HG02623 (cell line): Measurements from ENCODE around the gene GNG7.

ENCODE experiments used
- ATAC-seq: cut with Tn5 transposase; IDR thresholded peaks from one replicate; pipeline ENCODE4 v1.9.1; 2021; ENCODE audit warnings: moderate library complexity; ENCODE audit not compliant: unreplicated experiment

GNG7 gene

DNA sequence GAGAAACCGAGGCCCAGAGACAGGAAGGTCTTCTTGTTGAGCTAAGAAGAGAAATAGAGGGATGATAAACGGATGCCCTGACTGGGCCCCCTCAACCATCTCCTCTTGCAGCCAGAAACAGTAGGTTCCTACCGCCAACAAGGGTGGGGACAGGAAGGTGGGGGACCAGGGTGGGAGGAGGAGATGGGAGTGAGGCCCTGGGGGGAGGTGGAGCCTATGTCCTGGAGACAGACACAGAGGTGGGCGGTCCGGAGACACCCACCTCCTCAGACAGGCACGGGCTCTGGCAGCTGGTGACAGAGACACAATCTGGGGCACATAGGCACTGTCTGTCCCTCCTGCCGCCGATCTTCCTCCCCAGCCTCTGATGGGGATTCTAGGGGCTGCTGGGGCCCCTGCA, 209.6 kb downstream of the GNG7 start:
- no peak for ATAC-seq

DNA sequence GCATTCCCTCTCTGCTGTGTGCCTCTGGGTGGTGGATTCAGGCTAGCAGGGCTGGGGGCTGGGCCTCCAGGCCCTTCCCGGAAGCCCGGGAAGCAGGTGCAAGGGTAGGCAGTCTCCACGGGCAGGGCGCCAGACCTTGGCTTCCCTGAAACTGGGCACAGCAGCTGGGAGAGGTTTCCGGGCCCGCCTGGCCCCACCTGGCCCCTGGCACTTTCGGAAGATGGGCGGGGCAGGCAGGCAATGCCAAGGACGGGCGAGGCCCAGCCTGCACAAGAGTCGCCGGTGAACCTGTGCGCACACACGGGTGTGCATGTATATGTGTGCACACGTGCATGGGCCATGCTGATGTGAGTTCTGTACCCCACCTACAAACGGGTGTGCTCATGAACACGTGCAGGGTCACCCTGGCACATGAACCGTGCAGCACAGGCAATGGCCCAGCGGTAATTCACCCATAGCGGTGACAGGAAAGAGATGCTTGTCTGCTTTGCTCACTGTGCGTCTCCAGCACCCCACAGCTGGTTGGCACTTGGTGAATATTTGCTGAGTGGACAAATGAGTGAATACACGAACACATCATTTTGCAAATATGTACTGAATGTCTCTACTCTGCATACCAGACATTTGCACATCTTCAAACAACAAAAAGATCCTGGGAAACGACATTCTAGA, 211.2 kb downstream of the GNG7 start:
- no peak for ATAC-seq

DNA sequence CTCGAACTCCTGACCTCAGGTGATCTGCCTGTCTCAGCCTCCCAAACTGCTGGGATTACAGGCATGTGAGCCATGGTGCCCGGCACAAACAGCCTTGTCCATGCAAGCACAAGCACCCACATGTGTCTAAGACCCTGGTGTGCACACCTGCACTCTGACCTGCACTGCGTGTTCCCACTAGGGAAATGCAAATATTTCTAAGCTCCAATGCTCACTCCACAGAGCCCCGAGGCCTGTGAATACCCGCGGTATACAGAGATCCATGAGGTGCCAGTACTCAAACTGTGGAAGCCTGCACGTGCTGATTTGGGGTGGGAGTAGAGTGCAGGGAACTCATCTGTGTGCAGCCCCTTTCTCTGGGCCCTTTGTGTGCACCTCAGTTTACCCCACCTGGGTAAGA, 211.8 kb downstream of the GNG7 start:
- ATAC-seq, result no peak

DNA sequence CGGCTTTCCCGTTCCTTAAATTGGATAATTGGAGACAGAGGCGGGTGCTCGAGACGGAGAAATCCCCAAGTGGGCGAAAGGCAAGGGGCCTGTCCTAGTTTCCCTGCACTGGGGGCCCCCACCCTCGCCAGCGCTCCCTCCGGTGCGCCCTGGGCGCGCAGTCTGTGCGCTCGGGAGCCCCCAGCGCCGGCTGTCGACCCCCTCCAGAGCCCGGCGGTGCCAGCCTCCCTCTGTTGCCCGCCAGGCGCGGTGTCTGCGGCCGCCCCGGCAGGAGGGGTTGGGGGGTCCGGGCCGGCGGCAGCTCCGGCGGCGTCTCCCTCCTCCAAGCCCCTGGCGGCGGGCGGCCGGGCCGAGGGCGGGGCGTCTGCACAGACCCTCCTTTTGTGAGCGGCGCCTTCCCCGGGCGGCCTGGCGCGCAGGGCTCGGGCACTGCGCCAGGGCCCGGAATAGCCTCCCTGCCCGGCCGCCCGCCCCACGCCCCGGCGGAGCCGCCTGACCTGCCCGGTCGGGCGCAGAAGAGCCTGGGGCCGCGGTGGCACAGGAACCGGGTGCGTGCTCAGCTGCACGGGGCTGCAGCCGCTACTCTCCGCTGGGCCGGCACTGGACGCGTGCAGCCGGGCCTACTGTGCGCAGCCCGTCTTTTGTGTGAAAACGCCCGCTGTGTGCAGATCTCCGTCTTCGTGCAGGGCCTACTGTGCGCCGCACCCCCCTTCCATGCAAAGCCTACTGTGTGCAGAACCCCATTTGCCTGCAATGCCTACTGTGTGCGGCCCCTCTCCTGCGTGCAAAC, 213.4 kb downstream of the GNG7 start:
- no peak for ATAC-seq

DNA sequence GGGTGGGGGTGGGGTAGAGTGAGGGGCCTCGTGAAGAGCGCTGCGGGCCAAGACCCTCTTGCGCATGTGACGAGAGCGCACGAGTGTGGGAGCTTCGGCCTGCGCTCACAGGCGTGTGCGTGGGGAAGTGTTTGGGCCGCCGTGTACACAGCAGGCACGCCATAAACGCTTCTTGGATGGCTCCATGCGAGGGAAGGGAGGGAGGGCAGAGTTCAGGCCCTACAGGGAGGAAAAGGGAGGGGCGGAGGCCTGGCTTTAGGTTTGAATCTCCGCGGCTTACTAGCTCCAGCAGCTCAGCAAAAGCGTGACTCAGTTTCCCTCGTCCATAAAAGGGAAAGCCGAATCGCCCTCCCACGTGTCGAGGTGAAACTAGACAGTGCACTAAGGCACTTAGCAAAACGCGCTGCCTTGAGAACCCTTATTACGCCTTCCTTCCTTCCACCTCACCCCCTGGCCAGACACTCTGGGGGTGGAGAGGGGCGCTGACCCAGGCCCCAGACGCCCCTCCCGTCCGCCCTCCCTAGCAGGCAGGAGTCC, 214.0 kb downstream of the GNG7 start:
- no peak for ATAC-seq

DNA sequence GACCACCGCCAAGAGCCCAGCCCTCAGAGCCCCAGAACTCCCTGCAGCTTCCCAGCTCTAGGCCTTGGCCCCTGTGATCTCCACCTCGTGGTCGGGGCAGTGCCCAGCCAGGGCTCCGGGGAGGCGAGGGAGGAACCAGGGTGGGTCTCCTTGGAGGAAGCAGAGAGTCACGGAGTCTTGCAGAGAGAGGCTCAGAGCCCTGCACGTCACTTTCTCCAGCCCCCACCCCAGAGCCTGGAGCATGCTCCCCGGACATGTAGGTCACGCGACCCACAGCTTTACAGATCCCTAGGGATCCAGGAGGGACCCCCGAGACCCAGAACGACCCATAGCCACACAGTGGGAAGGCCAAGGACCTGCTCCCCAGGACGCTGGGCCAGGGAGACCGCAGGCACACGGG, 214.7 kb downstream of the GNG7 start:
- no peak for ATAC-seq

DNA sequence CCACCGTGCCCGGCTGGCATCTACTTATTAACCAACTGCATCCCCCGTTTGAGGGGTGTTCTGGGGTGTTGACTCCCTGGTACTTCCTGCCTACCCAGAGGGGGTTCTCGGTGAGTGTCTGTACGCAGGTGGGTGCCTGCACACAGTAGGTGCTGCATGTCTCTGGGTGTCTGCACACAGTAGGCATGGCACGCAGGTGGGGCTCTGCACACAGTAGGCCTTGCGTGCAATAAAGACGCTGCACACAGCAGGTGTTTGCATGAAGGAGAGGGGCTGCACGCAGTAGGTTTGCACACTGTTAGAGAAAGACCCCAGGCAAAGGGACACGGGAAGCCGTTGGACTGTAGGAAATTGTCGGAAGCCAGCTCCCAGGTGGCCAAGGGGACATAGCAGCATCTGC, 215.4 kb downstream of the GNG7 start:
- ATAC-seq, result no peak

DNA sequence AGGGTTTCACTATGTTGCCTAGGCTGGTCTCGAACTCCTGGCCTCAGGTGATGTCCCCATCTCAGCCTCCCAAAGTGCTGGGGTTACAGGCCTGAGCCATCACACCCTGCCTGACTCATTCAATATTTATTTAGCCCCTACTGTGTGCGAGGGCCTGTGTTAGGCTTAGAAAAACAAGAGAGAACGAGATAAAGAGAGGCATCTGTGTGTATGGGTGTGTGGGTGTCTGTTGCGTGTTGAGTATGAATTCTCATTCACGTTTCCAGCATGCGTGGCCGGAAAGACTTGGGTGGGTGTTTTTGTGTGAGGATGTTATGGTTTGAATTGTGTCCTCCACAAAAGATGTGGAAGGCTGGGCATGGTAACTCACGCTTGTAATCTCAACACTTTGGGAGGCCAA, 217.1 kb downstream of the GNG7 start:
- ATAC-seq, result no peak

DNA sequence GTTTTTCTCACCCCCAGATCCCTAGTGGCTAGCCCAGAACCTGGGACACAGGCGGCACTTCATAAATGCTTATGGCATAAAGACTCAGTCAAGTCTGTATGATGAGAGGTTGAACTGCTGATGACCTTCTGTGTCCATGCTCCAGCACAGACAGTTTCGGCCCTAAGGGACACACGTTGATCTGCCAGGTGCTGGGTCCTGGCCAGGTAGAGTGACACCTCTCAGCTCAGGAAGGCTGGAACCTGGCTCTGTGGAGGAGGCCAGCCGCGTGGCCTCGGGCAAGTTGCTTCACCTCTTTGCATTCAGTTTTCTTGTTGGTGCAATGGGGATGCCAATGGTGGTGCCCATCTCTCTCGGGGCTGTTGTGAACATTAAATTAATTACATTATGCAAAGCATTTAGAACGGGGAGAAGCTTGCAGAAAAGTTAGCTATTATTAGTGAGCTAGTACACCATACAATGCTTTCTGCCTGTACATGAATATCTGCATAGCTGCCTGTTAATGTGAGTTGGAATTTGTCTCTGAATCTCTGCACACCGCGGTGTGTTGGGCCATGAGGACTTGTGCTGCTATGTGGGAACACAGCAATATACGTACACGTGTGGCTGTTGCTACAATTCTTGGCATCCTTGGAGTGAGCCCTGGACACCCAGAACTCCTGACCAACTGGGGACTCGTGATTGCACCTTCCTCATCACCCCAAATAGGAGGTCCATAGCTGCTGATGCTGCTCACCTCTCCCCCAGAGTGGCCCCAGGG, 218.1 kb downstream of the GNG7 start:
- ATAC-seq, result no peak

DNA sequence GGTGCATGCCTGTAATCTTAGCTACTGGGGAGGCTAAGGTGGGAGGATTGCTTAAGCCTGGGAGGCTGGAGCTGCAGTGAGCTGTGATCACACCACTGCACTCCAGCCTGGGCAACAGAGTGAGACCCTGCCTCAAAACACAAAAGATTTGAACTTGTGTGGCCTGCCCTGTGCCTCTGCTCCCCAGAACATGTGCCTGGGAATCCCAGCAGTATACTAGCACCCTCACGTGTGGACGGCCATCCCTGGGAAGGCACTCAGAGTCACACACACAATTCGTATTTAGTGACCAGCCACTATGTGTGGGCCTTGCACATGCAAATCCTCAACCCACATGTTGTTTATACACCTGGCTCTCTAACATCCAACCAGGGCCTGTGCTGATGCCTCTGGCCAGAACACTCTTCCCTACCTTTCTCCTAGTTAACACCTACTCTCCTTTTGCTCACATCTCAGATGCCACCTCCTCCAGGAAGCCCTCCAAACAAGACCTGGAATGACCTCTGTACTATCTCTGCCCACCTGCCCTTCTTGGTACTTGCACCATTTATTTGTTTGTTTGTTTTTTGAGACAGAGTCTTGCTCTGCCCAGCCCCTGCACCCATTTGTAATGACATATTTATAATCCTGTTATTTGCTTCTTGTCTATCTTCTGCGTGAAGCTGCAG, 218.9 kb downstream of the GNG7 start:
- ATAC-seq, result no peak

DNA sequence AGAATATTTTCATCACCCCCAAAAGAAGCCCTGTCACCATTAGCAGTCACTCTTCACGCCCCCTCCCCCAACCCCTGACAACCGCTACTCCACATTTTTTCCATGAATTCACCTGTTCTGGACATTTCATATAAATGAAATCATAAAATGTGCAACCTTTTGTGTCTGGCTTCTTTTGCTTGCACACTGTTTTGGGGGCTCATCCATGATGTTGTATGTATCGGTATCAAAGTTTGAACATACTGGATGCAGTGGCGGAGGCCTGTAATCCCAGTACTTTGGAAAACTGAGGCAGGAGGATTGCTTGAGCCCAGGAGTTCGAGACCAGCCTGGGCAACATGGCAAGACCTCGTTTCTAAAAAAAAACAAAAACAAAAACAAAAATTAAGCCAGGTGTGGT, 219.4 kb downstream of the GNG7 start:
- ATAC-seq, result no peak

DNA sequence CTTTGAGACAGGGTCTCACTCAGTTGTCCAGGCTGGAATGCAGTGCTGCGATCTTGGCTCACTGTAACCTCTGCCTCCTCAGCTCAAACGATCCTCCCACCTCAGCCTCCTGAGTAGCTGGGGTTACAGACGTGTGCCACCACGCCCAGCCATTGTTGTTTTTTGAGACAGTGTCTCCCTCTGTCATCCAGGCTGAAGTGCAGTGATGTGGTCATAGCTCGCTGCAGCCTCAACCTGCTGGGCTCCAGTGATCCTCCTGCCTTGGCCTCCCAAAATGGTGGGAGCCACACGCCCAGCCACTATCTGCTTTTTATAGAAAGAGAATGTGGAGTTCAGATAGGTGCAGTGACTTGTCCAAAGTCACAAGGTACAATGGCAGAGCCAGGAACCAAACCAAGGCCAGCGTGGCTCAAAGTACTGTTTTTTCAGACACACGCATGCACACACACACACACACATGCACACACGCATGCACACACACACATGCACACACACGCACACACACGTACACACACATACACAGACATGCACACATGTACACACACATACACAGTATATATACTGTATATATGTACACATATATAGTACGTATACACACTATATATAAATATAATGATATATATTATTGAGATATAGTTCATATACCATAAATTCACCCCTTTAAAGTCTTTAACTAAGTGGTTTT, 220.0 kb downstream of the GNG7 start:
- no peak for ATAC-seq

DNA sequence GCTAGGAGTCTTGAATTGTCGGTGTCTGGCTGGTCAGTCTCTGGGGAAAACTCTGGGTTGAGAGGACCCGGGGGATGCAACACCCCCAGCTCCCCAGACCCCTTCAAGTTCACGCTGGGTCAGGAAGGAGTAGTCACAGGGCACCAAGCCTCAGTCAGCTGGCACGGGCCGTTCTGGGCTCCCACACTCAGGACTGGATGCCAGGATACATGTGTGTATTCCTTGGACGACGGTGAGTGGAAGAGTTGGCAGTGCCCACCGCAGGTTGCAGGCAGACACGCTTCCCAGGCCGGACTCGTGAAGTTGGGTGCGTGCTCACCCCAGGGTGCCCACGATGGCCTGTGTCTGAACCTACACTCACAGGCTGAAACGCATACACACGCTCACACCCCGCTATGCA, 221.0 kb downstream of the GNG7 start:
- no peak for ATAC-seq

DNA sequence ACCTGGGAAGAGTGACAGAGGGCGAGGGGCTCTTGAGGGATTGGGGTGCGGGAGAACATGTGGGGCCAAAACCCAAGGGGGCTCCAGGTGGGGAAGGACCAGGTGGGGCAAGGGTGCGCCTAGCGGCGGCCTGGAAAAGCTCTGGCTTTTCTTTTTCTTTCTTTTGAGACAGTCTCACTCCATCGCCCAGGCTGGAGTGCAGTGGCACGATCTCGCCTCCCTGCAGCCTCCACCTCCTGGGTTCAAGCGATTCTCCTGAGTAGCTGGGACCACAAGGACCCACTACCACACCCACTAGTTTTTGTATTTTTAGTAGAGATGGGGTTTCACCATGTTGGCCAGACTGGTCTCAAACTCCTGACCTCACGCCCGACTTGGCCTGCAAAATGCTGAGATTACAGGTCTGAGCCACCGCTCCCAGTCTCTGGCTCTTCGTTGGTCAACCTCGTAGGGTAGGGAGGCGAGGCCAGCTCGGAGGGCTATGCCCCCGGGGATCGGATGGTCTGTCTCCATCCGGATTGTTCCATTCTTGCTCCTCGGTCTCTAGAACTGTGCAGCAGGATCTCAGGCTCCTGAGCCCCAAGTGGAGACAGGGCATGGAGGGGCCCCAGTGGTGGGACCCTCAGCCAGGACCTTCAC, 222.8 kb downstream of the GNG7 start:
- no peak for ATAC-seq

DNA sequence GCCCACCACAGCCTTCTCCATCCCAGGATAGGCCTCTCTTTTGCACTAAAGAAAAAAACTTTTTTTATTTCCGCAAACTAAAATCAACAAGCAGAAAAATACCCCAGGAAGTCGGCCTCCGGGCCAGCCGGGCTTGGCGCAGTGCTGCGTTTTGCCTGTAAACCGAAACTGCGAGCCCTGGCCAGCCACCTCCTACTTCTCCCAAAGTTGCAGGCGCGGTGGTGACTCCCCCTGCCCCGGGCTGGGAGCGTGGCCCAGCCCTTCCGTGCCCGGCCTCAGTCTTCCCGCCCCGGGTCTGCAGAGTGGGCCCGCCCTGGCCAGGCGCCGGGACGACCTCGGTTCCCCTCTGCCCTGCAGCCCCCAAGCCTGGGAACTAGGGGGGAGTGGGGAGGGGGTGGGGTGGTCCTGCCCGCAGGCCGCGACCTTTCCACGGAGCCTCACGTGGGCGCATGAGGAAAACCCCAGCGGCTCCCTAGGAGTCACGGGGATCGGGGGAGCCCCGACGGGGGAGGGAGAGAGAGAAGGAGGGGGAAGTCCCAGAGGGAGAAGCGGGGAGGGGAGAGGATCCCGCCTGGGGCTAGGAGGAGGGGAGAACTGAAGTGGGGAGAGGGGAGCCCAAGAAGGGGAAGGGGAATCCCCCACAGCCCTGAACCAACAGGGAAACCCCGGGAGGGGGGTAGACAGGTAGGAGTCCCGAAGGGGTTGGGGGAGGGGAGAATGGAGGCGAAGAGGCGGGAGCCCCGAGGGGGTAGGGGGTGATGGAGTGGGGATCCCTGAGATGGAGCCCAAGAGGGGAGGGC, 223.5 kb downstream of the GNG7 start:
- ATAC-seq, result no peak

DNA sequence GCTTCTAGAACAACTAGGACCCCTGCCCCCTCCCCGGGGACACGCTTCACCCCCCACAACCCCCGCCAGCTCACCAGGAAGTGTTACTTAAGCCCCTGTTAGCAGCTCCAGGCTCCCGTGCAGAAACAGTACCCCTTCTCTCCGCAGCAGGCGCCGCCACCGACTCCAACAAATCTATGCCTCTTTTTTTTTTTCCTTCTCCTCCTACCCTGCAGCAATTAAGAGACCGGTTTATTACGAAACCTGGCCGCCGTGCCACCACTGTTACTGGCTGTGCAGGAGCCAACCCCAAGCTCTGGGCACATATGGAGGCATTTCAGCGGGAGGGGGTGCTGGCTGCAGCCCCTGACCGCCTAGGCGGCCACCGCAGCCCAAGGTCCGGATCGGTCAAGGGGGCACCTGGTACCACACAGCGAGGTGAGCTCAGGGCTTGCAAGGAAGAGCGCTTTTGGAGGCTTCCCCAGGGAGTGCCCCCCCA, 224.2 kb downstream of the GNG7 start:
- no peak for ATAC-seq

DNA sequence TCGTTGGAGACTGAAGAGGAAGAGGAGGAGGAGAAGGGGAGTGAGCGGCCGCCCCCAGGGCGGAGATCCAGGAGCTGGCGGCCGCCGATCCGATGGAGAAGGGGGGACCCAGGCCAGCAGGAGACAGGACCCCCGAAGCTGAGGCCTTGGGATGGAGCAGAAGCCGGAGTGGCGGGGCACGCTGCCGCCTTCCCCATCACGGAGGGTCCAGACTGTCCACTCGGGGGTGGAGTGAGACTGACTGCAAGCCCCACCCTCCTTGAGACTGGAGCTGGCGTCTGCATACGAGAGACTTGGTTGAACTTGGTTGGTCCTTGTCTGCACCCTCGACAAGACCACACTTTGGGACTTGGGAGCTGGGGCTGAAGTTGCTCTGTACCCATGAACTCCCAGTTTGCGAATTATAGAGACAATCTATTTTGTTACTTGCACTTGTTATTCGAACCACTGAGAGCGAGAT, 224.7 kb downstream of the GNG7 start:
- ATAC-seq, result no peak

DNA sequence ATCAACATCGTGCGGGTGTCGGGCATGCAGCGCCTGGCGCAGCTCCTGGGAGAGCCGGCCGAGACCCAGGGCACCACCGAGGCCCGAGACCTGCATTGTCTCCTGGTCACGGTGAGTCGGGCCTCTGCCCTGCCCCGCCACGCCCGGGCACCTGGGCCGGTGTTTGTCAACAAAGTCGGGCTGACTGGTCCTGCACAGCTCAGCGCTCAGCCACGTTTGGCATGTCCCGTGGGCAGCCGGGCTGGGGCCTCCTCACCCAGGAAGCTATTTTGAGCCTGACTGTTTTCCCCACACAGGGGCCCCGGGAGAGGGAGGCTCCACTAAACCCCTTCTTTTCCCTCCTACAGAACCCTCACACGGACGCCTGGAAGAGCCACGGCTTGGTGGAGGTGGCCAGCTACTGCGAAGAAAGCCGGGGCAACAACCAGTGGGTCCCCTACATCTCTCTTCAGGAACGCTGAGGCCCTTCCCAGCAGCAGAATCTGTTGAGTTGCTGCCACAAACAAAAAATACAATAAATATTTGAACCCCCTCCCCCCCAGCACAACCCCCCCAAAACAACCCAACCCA, 225.3 kb downstream of the GNG7 start:
- ATAC-seq, result no peak
